Small intestine (tissue), 16 donors: Measurements from ENCODE around the gene EEF2KMT. TPM values are rescaled to one million over a fixed set of nuclear protein-coding genes. Genes with fewer than 3 reads are reported as not detected.
"Not testable (repeated sequence)": the region's sequence is repeated elsewhere in the genome, so short reads cannot be mapped to it uniquely, and the experiment has no call there.

Experiments
- DNase-seq, 2 donors: peaks; one replicate each; pipeline versions ENCODE4 v3.0.0 to v3.0.0-alpha.2; 2013
- FAIRE-seq: peaks from 2 replicates; lab custom pipeline; 2012; peaks lifted over from hg19 to GRCh38; lab: Jason Lieb, UNC
- H3K27ac ChIP-seq, 3 donors: one replicate each; pipeline ENCODE4 v1.5.1; 2013; ENCODE audit warnings: low read length in 2 of 3, mild to moderate bottlenecking in 2 of 3, control low read depth in 1 of 3, inconsistent platforms in 1 of 3, low read depth in 1 of 3, moderate library complexity in 1 of 3
- H3K27me3 ChIP-seq, 3 donors: one replicate each; pipeline ENCODE4 v1.6.1; 2013; ENCODE audit warnings: low read length in 3 of 3, inconsistent platforms in 1 of 3; ENCODE audit not compliant: control insufficient read depth in 3 of 3, insufficient read depth in 3 of 3
- H3K36me3 ChIP-seq, 3 donors: one replicate each; pipeline ENCODE4 v1.6.1; 2013; ENCODE audit warnings: low read length in 3 of 3, inconsistent platforms in 1 of 3, low read depth in 1 of 3, mild to moderate bottlenecking in 1 of 3, moderate library complexity in 1 of 3; ENCODE audit not compliant: control insufficient read depth in 3 of 3, insufficient read depth in 2 of 3
- H3K4me1 ChIP-seq, 3 donors: one replicate each; pipeline ENCODE4 v1.6.1; 2013; ENCODE audit warnings: low read length in 2 of 3, inconsistent platforms in 1 of 3, low read depth in 1 of 3, mild to moderate bottlenecking in 1 of 3, moderate library complexity in 1 of 3; ENCODE audit not compliant: control insufficient read depth in 3 of 3, insufficient read depth in 2 of 3
- H3K4me3 ChIP-seq, 3 donors: one replicate each; pipeline ENCODE4 v1.5.1; 2013; ENCODE audit warnings: low read length in 3 of 3, control low read depth in 1 of 3, inconsistent platforms in 1 of 3, low read depth in 1 of 3, mild to moderate bottlenecking in 1 of 3, moderate library complexity in 1 of 3
- H3K9me3 ChIP-seq, 2 donors: one replicate each; pipeline ENCODE4 v1.6.1; 2013; ENCODE audit warnings: low read depth in 1 of 2, low read length in 1 of 2; ENCODE audit not compliant: control insufficient read depth in 2 of 2, insufficient read depth in 1 of 2
- WGBS, 3 donors: extraction: QIAGEN DNeasy Blood & Tissue Kit; methylation state at CpG; one replicate each; pipeline ENCODE4 v1.1.7; 2013; 5-methylcytosine and 5-hydroxymethylcytosine counted together
- long read RNA-seq, 10 donors: transcript quantifications; one replicate each; lab custom pipeline, GENCODE V29; 2026
- polyA plus RNA-seq, 4 donors: library from polyadenylated mRNA; stranded (reverse) in 3 of 4; unstranded in 1 of 4; fragments of 200-250 nt in 3 of 4; fragments of 120-200 nt in 1 of 4; gene quantifications; one replicate each; pipeline versions ENCODE4 v1.2.1 to v1.2.3, GENCODE V29; 2013
- donor health status: healthy with polysubstance abuse.
- donor health status: control.
- donor health status: control.
- donor health status: Bipolar disorder and iron deficiency.
- donor health status: healthy.

The EEF2KMT gene, protein sequence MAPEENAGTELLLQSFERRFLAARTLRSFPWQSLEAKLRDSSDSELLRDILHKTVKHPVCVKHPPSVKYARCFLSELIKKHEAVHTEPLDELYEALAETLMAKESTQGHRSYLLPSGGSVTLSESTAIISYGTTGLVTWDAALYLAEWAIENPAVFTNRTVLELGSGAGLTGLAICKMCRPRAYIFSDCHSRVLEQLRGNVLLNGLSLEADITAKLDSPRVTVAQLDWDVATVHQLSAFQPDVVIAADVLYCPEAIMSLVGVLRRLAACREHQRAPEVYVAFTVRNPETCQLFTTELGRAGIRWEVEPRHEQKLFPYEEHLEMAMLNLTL
- 1 to 10 TPM; 4.5 to 9.7 (median 6.4) TPM for polyA plus RNA-seq
- long read RNA-seq, donor 1 = 0 reads
- long read RNA-seq, donor 2, partial matches to known transcripts = 0 of 1 reads
- long read RNA-seq, donor 2, other reads (novel, unspliced or antisense) = 0 of 1 reads
- long read RNA-seq, donor 3, partial matches to known transcripts = 0 of 3 reads
- long read RNA-seq, donor 3, other reads (novel, unspliced or antisense) = 0 of 3 reads
- long read RNA-seq, donor 4 = 0 reads
- long read RNA-seq, donor 5 = 0 reads
- long read RNA-seq, donor 6, partial matches to known transcripts = 0 of 1 reads
- long read RNA-seq, donor 6, other reads (novel, unspliced or antisense) = 0 of 1 reads
- long read RNA-seq, donor 7, partial matches to known transcripts = 0 of 7 reads
- long read RNA-seq, donor 7, other reads (novel, unspliced or antisense) = 0 of 7 reads
- long read RNA-seq, donor 8 = 0 reads
- long read RNA-seq, donor 9 = 0 reads
- long read RNA-seq, donor 10, partial matches to known transcripts = 0 of 5 reads
- long read RNA-seq, donor 10, other reads (novel, unspliced or antisense) = 0 of 5 reads

- H3K4me1 ChIP-seq, H3K9me3 ChIP-seq, H3K27me3 ChIP-seq, FAIRE-seq, H3K36me3 ChIP-seq: not testable (repeated sequence)
- peak within 1 kb of the TSS; percentile 74 to 88 (median 83) for H3K27ac ChIP-seq
- WGBS, 3 donors = 1% methylated on average over 48 to 67 of the region's 67 CpGs
- H3K4me3 ChIP-seq = peak within 1 kb of the TSS; percentile 51 to 71 (median 61)
- peak; percentile 98 to 99 for DNase-seq
Measured at GRCh38 chr16:5097470-5098220, at the start of gene EEF2KMT. Gene EEF2KMT, minus strand, starts transcription at chr16:5097795. Its CDS starts 56 bp downstream, at chr16:5097739.

DNA sequence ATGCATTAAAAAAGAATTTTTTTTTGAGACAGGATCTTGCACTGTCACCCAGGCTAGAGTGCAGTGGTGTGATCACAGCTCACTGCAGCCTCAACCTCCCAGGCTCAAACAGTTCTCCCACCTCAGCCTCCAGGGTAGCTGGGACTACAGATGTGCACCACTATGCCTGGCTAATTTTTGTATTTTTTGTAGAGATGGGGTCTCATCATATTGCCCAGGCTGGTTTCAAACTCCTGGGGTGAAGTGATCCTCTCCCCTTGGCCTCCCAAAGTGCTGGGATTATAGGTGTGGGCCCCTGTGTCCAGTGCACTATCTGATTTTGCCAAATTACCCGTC is 47.0 kb upstream of the EEF2KMT start:
- H3K27me3 ChIP-seq, DNase-seq, H3K4me1 ChIP-seq, H3K4me3 ChIP-seq, FAIRE-seq, H3K27ac ChIP-seq, H3K36me3 ChIP-seq, H3K9me3 ChIP-seq: not testable (repeated sequence)
- WGBS, 3 donors = 50 to 81% (median 67%) methylated on average over 1 of the region's 1 CpG

DNA sequence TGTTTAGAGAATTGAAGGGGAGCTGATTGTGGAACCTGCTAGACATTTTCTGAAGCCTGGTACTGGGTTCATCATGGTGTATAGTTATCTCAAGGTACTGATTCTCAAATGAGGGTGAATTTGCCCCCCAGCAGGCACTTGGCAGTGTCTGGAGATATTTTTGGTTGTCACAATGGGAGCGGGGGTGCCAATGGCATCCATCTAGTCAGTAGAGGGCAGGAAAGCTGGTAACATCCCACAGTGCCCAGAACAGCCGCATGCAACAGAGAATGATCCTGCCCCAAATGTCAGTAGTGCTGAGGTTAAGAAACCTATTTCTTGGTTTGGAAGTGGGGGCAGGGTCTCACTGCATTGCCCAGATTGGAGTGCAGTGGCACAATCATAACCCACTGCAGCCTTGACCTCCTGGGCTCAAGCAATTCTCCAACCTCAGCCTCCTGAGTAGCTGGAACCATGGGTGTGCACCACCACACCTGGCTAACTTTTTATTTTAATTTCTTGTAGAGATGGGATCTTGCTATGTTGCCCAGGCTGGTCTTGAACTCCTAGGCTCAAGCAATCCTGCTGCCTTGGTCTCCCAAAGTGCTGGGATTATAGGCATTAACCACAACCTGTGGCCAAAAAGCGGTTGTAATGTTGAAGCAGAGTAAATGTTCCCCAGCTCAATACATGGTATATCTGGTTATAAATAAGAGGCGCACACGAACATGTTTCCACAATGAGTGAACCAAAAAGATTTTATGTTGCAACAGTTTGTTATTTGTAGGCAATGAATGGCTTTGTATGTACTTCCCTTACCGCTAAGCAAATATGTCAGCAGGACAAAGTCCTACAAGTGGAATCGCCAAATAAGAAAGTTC is 46.4 kb upstream of the EEF2KMT start:
- Histone ChIP-seq H3K4me1 (no peaks in the 10 kb centered on the region), H3K27me3 (no peaks in the 10 kb centered on the region), H3K4me3 (no peak overlapping the region), H3K27ac (no peak overlapping the region), H3K36me3 (no peaks in the 10 kb centered on the region), H3K9me3 (no peaks in the 10 kb centered on the region)
- peak in 1 of 2 donors; percentile 5 for DNase-seq
- FAIRE-seq = no peak
- 54 to 71% (median 62%) methylated on average over 7 of the region's 7 CpGs for WGBS, 3 donors

GRCh38 chr16:5140151-5140550 is 42.6 kb upstream of the EEF2KMT start:
- not testable (repeated sequence) for H3K4me3 ChIP-seq, H3K27me3 ChIP-seq, H3K9me3 ChIP-seq, H3K27ac ChIP-seq, H3K36me3 ChIP-seq, DNase-seq, H3K4me1 ChIP-seq, FAIRE-seq
- WGBS, 3 donors = 61 to 71% (median 64%) methylated on average over 7 of the region's 7 CpGs

GRCh38 chr16:5134739-5135452 is 37.3 kb upstream of the EEF2KMT start:
- H3K4me1 ChIP-seq, H3K27ac ChIP-seq, H3K4me3 ChIP-seq, H3K27me3 ChIP-seq, H3K36me3 ChIP-seq, H3K9me3 ChIP-seq, FAIRE-seq: not testable (repeated sequence)
- WGBS, 3 donors = 32 to 38% (median 37%) methylated on average over 13 of the region's 13 CpGs
- peak; percentile 3 to 6 for DNase-seq

GRCh38 chr16:5132915-5133600 is 35.5 kb upstream of the EEF2KMT start:
- H3K4me3 ChIP-seq, DNase-seq, H3K27me3 ChIP-seq, H3K27ac ChIP-seq, H3K9me3 ChIP-seq, FAIRE-seq, H3K36me3 ChIP-seq, H3K4me1 ChIP-seq: not testable (repeated sequence)
- 53 to 68% (median 58%) methylated on average over 13 of the region's 13 CpGs for WGBS, 3 donors

GRCh38 chr16:5131467-5132004 is 33.9 kb upstream of the EEF2KMT start:
- H3K4me3 ChIP-seq, H3K27me3 ChIP-seq, H3K27ac ChIP-seq, DNase-seq, FAIRE-seq, H3K4me1 ChIP-seq, H3K36me3 ChIP-seq, H3K9me3 ChIP-seq: not testable (repeated sequence)
- WGBS, 3 donors = 80 to 83% (median 81%) methylated on average over 3 of the region's 3 CpGs
